HEK293T (cell line): ENCODE results near the gene RFXAP.

Source experiments
- BHLHE40 ChIP-seq: fragments of 450-650 bp; IDR thresholded peaks from 2 replicates; pipeline ENCODE4 v1.6.1; 2016; ENCODE audit warnings: mild to moderate bottlenecking, moderate library complexity, borderline replicate concordance
- CTBP1 ChIP-seq: fragments of 450-650 bp; IDR thresholded peaks from 2 replicates; pipeline ENCODE4 v1.6.1; 2016; ENCODE audit warnings: borderline replicate concordance
- FOXA1 ChIP-seq: fragments of 450-650 bp; IDR thresholded peaks from 2 replicates; pipeline ENCODE4 v1.6.1; 2016; ENCODE audit warnings: mild to moderate bottlenecking
- FOXM1 ChIP-seq: fragments of 450-650 bp; IDR thresholded peaks from 2 replicates; pipeline ENCODE4 v1.6.1; 2017; ENCODE audit warnings: mild to moderate bottlenecking, borderline replicate concordance
- SP1 ChIP-seq: fragments of 450-650 bp; IDR thresholded peaks from 2 replicates; pipeline ENCODE4 v1.6.1; 2017
- SUZ12 ChIP-seq: fragments of 450-650 bp; IDR thresholded peaks from 2 replicates; pipeline ENCODE4 v1.6.1; 2016; ENCODE audit warnings: mild to moderate bottlenecking

DNA sequence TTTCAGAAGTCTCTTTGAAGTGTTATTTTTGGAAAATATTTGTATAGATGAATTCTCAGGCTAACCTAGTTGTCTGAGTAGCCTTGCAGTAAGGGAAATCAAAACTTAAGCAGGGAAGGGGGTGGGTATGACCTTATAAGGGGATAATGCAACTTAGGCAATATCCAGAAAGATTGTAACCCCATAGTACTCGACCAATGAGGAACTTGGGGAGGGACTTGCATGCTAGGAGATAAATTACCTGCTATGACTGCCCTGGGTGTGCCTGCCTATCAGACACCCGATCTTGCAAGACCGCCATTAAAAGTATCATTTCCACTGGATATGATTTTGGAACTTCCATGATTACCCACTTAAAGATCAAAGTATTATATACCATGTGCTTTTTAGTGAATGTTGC is 23.0 kb upstream of the RFXAP start:
- TF ChIP-seq SUZ12 (no peak), FOXM1 (no peak), SP1 (no peak), BHLHE40 (no peak), CTBP1 (no peak), FOXA1 (no peak)
